Activated CD4-positive, alpha-beta T cell treated with anti-CD3 and anti-CD28 coated beads, Interleukin-2, Interleukin-6, amounts not matched to agents 100 ng/mL and 50 ng/mL, durations not matched to agents 16 hours and 8 hours (primary cell): Measurements from ENCODE around the gene SLU7.

Experiments used
- DNase-seq: peaks from one replicate; pipeline ENCODE4 v3.0.0-alpha.2; 2020

Gene SLU7

DNA sequence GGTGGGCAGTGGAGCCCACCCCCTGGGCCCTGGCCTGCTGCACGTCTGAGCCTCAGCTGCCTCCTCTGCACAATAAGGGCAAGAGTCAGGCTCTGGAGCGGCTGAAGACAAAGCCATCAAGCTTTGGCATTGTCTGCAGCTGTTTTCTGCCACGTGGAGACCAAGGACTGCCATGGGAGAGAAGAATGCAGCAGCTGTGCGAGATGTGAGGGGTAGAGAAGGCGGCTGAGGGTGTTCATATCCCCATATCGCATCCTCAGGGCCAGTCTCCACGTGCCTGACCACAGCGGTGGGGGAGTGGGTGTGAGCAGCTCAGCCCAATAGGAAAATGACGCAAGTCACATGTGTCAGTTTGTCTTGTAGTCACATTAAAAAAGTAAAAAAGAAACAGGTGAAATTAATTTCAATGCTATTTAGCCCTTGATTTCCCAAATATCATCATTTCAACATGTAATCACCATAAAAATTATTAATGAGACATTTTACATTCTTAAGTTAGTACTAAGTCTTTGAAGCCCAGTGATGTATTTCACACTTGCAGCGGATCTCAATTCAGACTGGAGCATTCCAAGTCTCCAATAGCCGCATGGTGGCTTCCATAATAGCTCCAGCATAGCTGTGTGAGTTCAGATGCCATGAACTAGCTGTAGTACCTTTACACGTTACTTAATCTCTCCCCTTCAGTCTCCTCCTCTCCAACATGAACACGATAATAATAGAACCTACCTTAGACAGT is 55.1 kb downstream of the SLU7 start:
- no peak for DNase-seq

- DNase-seq = no peak
Measured at GRCh38 chr5:160363211-160363610, 55.7 kb downstream of the SLU7 start.

- no peak for DNase-seq
Measured at GRCh38 chr5:160361624-160362228, 57.2 kb downstream of the SLU7 start.

DNA sequence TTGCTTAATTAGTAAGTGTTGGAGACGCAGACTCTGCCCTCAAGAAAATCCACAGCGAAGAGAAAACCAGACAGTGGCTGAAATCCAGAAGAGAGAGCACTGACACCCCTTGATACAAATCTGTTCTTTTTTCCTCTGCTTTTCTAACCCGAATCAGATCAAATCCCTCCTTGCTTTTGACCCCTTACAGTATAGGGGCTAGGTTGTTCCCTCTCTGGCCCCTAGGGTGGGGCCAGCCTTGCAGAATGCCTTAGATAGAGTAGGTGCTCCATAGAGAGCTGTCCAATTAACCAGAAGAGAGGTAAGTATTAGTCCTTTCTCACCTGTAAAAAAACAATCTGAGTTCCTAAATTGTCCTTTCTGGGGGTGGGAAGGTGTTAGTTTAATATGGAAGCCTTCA is 58.6 kb downstream of the SLU7 start:
- DNase-seq = no peak

DNA sequence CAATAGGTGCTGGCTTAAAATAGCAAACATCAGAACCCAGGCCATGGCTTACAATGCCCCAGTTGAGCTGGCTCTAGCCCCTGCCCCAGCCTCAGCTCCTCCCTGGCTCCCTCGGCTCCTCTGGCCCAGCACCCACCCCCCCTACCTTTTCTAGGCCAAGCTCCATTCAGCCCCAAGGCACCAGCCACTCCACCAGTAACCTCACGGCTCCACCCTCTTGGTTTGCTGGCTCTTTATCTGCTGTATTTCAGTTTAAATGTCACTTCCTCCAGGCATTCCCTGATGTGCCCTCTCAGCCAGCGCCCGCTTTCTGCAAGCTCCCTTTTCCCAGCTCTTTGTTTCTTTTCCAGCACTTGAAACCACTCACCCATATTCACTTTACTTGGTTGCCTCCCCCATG is 59.1 kb downstream of the SLU7 start:
- DNase-seq = no peak

DNA sequence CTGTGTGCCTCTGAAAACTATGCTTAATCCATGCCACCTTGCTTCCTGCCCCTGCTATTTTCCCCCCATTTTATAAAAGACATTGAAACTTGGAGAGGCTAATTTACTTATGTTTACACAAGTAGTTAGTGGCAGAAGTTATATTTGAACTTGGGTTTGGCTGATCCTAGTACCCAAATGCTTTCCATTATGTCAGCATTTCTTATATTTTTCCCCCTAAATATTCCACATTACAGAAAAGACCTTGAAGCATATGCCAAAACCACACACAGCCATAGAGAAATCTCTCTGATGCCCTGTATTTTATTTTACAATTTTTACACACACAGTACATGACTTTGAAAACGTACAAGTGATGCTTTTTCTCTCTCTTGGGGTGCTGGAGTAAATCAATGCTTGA is 59.6 kb downstream of the SLU7 start:
- no peak for DNase-seq

GRCh38 chr5:160357861-160358411 is 60.9 kb downstream of the SLU7 start:
- DNase-seq = no peak

GRCh38 chr5:160357394-160357793 is 61.5 kb downstream of the SLU7 start:
- no peak for DNase-seq

- no peak for DNase-seq
Measured at GRCh38 chr5:160356550-160357347, 62.1 kb downstream of the SLU7 start.

DNA sequence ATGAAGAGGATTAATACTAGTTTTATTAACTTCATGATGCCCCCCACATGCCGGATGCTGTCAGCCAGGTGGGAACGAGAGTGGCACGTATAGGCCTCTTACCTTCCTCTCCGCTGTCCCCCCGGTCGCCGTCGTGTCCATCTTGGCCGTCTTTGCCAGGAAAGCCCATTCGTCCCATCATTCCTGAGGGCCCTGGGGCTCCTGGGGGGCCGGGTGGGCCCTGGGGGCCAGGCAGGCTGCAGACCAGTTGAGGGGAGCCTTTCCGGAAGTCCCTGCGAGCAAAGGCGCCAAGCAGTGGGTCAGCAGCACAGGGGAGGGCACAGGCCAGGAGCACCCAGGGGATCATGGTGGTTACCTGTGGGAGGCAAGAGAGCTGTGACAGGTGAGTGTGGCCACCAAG is 64.2 kb downstream of the SLU7 start:
- DNase-seq = no peak

DNA sequence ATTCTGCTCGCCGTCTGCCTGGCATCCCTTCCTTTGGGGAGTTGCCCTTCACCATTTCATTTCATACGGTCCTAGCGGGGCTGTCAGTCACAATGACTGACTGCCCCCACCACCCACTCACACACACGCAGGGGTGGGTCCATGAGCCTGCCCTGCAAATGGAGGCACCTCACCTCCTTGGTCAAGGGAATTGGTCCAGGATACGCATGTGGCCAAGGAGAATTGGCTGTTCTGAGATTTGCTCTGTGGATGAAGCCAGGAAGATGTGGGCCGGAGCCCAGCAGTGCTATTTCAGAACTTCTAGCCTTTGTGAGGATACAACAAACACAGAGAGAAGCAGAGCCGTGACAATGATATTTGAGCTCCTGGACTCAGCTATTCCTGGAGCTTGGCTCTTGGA is 65.5 kb downstream of the SLU7 start:
- no peak for DNase-seq

DNA sequence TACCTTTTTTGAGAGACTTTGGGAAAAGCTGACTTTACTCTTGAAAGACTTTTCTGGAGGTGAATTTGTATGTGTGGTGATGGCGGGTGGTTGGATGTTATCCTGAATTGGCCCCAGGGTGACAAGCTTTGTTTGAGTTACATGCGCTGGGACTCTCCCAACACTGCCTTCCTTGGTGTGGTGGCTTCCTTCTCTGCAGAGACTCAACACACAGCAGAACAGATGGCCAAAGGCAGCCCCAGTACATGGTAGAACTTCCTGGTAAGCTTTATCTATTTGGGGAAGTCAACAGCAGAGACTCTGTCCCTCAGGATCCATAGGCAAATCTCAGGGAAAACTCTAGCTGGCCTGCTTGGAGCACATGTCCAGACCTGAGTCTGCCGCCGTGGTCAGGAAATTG is 66.6 kb downstream of the SLU7 start:
- no peak for DNase-seq
